Neural cell (in vitro differentiated cells): Measurements from ENCODE around the gene GRIK3. TPM values are rescaled to one million over a fixed set of nuclear protein-coding genes. Genes with fewer than 3 reads are reported as not detected.

Experiments
- H2AFZ ChIP-seq: fragments of 200-600, 300-800 bp; sonication (generic), shearing (Covaris generic); 2 replicates; pipeline ENCODE4 v1.6.0; 2014; ENCODE audit warnings: low read depth, mild to moderate bottlenecking, antibody characterized with exemption, low read length, moderate library complexity
- H3F3A ChIP-seq: fragments of 200-600 bp; shearing (Covaris generic); 2 replicates; pipeline ENCODE4 v1.6.1; 2016; ENCODE audit warnings: mild to moderate bottlenecking, moderate library complexity, mixed read lengths, antibody characterized with exemption, low read length; ENCODE audit not compliant: insufficient read depth, poor library complexity, severe bottlenecking
- H3K27ac ChIP-seq: fragments of 200-600, 300-800 bp; sonication (generic), shearing (Covaris generic); 2 replicates; pipeline ENCODE4 v1.5.1; 2014; ENCODE audit warnings: mild to moderate bottlenecking, low read length, moderate library complexity
- H3K27me3 ChIP-seq: fragments of 300-800, 200-600 bp; sonication (generic), shearing (Covaris generic); 2 replicates; pipeline ENCODE4 v1.6.0; 2014; ENCODE audit warnings: mild to moderate bottlenecking, low read depth, low read length, moderate library complexity; ENCODE audit not compliant: insufficient read depth
- H3K36me3 ChIP-seq: fragments of 300-800, 200-600 bp; sonication (generic), shearing (Covaris generic); 2 replicates; pipeline ENCODE4 v1.5.1; 2014; ENCODE audit warnings: mild to moderate bottlenecking, antibody characterized with exemption, low read length, moderate library complexity; ENCODE audit not compliant: insufficient read depth
- H3K4me2 ChIP-seq: fragments of 300-800, 200-600 bp; sonication (generic), shearing (Covaris generic); 2 replicates; pipeline ENCODE4 v1.6.0; 2014; ENCODE audit warnings: mild to moderate bottlenecking, low read length
- H3K4me3 ChIP-seq: fragments of 300-800, 200-600 bp; sonication (generic), shearing (Covaris generic); 2 replicates; pipeline ENCODE4 v1.5.1; 2014; ENCODE audit warnings: mild to moderate bottlenecking, low read length, moderate library complexity
- H3K79me2 ChIP-seq: fragments of 200-600 bp; shearing (Covaris generic); replicated peaks from 2 replicates; pipeline ENCODE4 v1.6.0; 2014; ENCODE audit warnings: mild to moderate bottlenecking, low read length, moderate library complexity; ENCODE audit not compliant: insufficient read depth
- H3K9ac ChIP-seq: fragments of 300-800, 200-600 bp; sonication (generic), shearing (Covaris generic); 2 replicates; pipeline ENCODE4 v1.6.1; 2016; ENCODE audit warnings: mild to moderate bottlenecking, low read length, mixed read lengths
- H3K9me2 ChIP-seq: fragments of 200-600 bp; shearing (Covaris generic); 2 replicates; pipeline ENCODE4 v1.6.1; 2016; ENCODE audit warnings: mild to moderate bottlenecking, low read length, mixed read lengths; ENCODE audit not compliant: insufficient read depth
- H3K9me3 ChIP-seq: fragments of 200-600, 300-800 bp; sonication (generic), shearing (Covaris generic); 2 replicates; pipeline ENCODE4 v1.6.1; 2016; ENCODE audit warnings: mild to moderate bottlenecking, mixed run types, low read length, moderate library complexity, mixed read lengths
- H4K20me1 ChIP-seq: fragments of 200-600 bp; shearing (Covaris generic); 2 replicates; pipeline ENCODE4 v1.6.1; 2016; ENCODE audit warnings: mild to moderate bottlenecking, mixed run types; ENCODE audit not compliant: insufficient read depth
- CTCF ChIP-seq: fragments of 450-650 bp; IDR thresholded peaks from 2 replicates; pipeline ENCODE4 v1.5.1; 2014; ENCODE audit warnings: antibody characterized with exemption, mild to moderate bottlenecking, moderate library complexity; ENCODE audit not compliant: poor library complexity, severe bottlenecking
- EP300 ChIP-seq: fragments of 450-650 bp; conservative IDR thresholded peaks from 2 replicates; pipeline ENCODE4 v1.6.1; 2014; ENCODE audit warnings: antibody characterized with exemption, mild to moderate bottlenecking, moderate library complexity; ENCODE audit not compliant: poor library complexity, severe bottlenecking
- EZH2 ChIP-seq: fragments of 200-600, 300-800 bp; shearing (Covaris generic), sonication (generic); IDR thresholded peaks from 2 replicates; pipeline ENCODE4 v1.6.1; 2014; ENCODE audit warnings: antibody characterized with exemption, low read length, borderline replicate concordance, mild to moderate bottlenecking; ENCODE audit not compliant: insufficient read depth, poor library complexity, severe bottlenecking
- MXI1 ChIP-seq: fragments of 450-650 bp; conservative IDR thresholded peaks from 2 replicates; pipeline ENCODE4 v1.6.1; 2014; ENCODE audit warnings: antibody characterized with exemption, mild to moderate bottlenecking; ENCODE audit not compliant: poor library complexity, severe bottlenecking
- POLR2AphosphoS5 ChIP-seq: IDR thresholded peaks from 2 replicates; pipeline ENCODE4 v1.6.1; 2012
- RAD21 ChIP-seq: fragments of 450-650 bp; conservative IDR thresholded peaks from 2 replicates; pipeline ENCODE4 v1.6.1; 2014; ENCODE audit warnings: antibody characterized with exemption, mild to moderate bottlenecking, moderate library complexity
- REST ChIP-seq: IDR thresholded peaks from 2 replicates; pipeline ENCODE4 v1.6.1; 2012; ENCODE audit warnings: borderline replicate concordance
- SMC3 ChIP-seq: fragments of 450-650 bp; conservative IDR thresholded peaks from 2 replicates; pipeline ENCODE4 v1.6.1; 2014; ENCODE audit warnings: antibody characterized with exemption, mild to moderate bottlenecking, moderate library complexity; ENCODE audit not compliant: poor library complexity
- TAF1 ChIP-seq: IDR thresholded peaks from 2 replicates; pipeline ENCODE4 v1.6.1; 2012; ENCODE audit warnings: low read depth
- polyA plus RNA-seq: library from polyadenylated mRNA; depleted of rRNA; stranded (reverse); fragments of >200 nt; gene quantifications from 2 replicates; pipeline ENCODE4 v1.2.3, GENCODE V29; 2014

Gene GRIK3
- polyA plus RNA-seq, 1 donor from 2014 or later: 5.0 TPM

- Histone ChIP-seq H3K9me2 (no peaks in the 10 kb centered on the region), H3K4me2 (no peak overlapping the region), H3K9me3 (no peaks in the 10 kb centered on the region), H3F3A (no peaks in the 10 kb centered on the region), H4K20me1 (no peaks in the 10 kb centered on the region), H3K27me3 (no peaks in the 10 kb centered on the region), H3K27ac (no peak overlapping the region), H3K4me3 (no peak overlapping the region), H2AFZ (no peak overlapping the region), H3K79me2 (no peaks in the 10 kb centered on the region), H3K36me3 (no peaks in the 10 kb centered on the region), H3K9ac (no peak overlapping the region)
- TF ChIP-seq EP300 (no peak), TAF1 (no peak), SMC3 (no peak), REST (no peak), EZH2 (no peak), RAD21 (no peak), MXI1 (no peak), POLR2AphosphoS5 (no peak), CTCF (no peak)
These were observed 32.6 kb downstream of the GRIK3 start for GRCh38 chr1:37001703-37002102.

- H3K9ac ChIP-seq: no peak overlapping the region
- no peaks in the 10 kb centered on the region for H3K9me3 ChIP-seq
- no peaks in the 10 kb centered on the region for H3K36me3 ChIP-seq
- no peaks in the 10 kb centered on the region for H4K20me1 ChIP-seq
- H3K79me2 ChIP-seq: no peaks in the 10 kb centered on the region
- TF ChIP-seq REST (no peak), SMC3 (no peak), TAF1 (no peak), RAD21 (no peak), POLR2AphosphoS5 (no peak), EP300 (no peak), CTCF (no peak), EZH2 (no peak), MXI1 (no peak)
- no peak overlapping the region for H3K27ac ChIP-seq
- H2AFZ ChIP-seq: no peak overlapping the region
- H3K4me3 ChIP-seq: no peak overlapping the region
- no peaks in the 10 kb centered on the region for H3K27me3 ChIP-seq
- no peaks in the 10 kb centered on the region for H3K9me2 ChIP-seq
- H3K4me2 ChIP-seq: no peak overlapping the region
- H3F3A ChIP-seq: no peaks in the 10 kb centered on the region
These were observed 38.2 kb downstream of the GRIK3 start for GRCh38 chr1:36996106-36996505.
